8988T (cell line): ENCODE measurements around the gene PITPNM3.

Experiments
- DNase-seq: peaks from one replicate; pipeline ENCODE4 v3.0.0; 2011

Gene PITPNM3

GRCh38 chr17:6551356-6551755, 5.0 kb downstream of the PITPNM3 start:
- DNase-seq = no peak

DNA sequence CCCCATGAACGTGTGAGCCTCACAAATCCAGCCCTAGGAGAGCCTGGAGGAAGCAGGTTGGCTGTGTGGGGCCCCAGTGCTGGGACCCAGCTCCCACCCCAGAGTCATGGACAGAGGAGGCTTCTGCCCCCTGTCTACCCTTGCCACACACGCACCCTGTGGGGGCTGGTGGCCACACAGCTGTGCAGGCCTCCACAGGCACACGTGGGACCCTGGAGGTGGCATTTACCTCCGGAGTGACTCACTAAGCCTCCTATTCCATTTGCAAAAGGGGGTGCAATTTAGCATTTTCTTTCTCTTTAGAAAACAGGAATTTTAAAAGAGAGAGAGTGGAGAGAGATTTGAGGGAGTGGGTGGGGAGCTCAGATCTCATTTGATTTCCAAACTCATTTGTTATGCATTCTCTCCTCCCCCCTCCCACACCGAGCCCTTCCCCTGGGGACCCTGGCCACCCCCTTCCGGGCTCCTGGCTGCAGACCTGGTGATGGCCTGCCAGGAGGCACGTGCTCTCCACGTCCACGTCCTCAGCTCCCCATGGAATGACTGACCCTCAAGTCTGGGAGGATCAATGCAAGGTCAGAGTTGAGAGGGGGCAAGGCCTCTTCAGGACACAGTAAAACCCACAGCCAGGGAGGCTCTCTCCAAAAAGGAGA, 6.8 kb downstream of the PITPNM3 start:
- DNase-seq = no peak

- DNase-seq = no peak
Measured at GRCh38 chr17:6548578-6549330, 7.6 kb downstream of the PITPNM3 start.

GRCh38 chr17:6548034-6548433, 8.3 kb downstream of the PITPNM3 start:
- DNase-seq = no peak

GRCh38 chr17:6547336-6547735, 9.0 kb downstream of the PITPNM3 start:
- DNase-seq = no peak

- no peak for DNase-seq
Measured at GRCh38 chr17:6546069-6546718, 10.2 kb downstream of the PITPNM3 start.

DNA sequence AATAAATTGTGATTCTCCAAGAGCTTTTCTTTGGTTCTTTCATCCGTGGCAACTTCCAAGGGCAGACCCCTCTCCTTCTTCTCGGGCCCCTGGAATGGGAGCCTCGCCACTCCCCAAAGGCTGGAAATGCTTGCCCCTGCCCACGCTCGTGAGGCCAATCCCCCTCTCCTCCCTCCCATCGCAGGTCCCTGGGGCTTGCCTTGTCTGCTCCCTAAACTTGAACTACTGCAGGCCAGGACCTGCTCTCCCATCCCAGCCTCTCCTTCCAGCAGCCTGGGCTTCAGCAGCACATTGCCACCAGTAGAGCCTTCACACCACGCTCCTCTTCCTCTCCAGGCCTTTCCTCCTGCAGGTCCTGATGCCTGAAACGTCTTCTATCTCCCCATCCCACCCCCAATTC, 11.1 kb downstream of the PITPNM3 start:
- no peak for DNase-seq

GRCh38 chr17:6544011-6544370, 12.4 kb downstream of the PITPNM3 start:
- DNase-seq = no peak

- no peak for DNase-seq
Measured at GRCh38 chr17:6543079-6544010, 13.0 kb downstream of the PITPNM3 start.

DNA sequence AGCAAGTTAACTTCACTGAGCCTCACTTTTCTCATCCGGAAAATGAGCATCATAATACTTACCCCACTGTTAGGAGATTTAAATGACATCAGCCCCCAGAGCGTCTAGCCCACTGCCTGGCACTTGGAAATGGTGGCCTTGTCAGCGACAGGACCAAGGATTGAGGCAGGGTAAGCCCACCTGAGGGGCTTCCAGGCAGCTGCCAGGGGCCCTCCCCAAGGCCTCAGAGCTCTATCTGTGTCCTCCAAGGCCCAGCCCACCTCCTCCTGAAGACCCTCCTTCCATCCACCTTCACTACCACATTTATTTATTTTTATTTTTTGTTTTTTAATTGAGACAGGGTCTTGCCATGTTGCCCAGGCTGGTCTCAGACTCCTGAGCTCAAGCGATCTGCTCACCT, 13.8 kb downstream of the PITPNM3 start:
- no peak for DNase-seq

DNA sequence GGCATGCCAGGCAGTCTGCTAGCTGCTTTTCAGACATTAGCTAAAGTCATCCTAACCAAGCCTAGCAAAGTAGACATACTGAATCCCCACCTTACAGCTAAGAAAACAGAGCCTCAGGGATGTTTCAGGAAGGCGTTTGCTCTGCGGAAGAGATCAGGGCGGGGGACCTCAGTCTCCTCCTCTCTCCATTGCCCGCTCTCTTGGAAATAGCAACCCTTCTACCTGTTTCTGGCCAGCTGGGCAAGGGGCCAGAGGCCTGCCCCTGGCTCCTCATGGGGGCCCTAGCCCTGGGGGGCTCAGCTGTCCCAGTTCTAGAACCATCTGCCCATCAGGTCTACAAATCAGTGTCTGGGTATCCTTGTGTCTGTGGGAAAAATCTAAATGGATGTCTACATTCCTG, 14.5 kb downstream of the PITPNM3 start:
- no peak for DNase-seq

DNA sequence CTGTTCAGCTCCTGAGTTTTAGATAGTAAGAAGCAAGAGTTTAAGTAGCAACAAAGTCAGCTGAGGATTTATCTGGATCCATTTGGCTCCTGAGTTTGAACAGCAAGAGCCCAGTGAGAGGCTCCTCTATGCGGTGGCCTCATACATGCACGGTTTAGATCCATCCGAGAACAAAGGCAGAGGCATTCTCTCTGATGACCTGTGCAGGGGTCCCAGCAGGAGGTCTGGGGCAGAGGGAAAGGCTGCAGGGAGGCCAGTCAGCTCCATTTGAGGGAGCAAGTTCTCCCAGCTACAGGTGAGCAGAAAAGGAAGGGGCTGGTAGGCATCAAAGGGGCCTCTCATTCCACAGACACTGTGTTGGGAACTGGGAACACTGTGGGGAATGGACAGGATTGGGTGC, 16.5 kb downstream of the PITPNM3 start:
- DNase-seq = no peak

- DNase-seq = no peak
Measured at GRCh38 chr17:6536566-6537065, 19.7 kb downstream of the PITPNM3 start.

DNA sequence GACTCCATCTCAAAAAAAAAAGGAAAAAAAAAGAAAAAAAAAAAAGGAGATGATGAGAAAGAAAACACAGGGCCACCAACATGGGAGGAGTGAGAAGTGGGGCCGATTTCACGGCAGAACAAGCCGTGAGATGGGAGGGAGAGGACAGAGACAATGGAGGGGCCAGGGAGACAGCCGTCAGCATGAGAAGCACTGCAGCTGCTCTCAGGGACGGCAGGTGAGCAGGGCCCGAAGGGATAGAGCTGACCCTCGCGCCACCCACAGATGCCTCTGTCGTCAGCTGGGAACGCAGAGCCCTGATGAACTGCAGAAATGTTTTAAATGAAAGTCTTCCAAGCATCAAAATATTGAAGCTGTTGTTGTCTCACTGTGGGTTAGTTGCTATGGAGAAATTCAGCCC, 20.3 kb downstream of the PITPNM3 start:
- DNase-seq = no peak

GRCh38 chr17:6534846-6535514, 21.4 kb downstream of the PITPNM3 start:
- no peak for DNase-seq

GRCh38 chr17:6532441-6532885, 23.9 kb downstream of the PITPNM3 start:
- no peak for DNase-seq

DNA sequence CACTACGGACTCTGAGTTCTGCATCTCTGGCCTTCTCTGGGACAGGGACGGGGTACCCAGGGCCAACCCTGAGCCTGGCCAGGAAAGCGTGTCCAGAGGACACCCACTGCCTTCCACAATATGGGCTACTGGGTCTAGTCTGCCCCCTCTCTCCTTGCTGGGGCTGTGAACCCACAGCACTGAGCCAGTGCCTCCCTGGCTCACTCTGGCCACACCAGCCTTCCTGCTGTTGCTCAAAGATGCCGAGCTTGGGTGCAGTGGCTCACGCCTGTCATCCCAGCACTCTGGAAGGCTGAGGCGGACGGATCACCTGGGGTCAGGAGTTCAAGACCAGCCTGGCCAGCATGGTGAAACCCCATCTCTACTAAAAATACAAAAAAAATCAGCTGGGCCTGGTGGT, 24.8 kb downstream of the PITPNM3 start:
- no peak for DNase-seq

DNA sequence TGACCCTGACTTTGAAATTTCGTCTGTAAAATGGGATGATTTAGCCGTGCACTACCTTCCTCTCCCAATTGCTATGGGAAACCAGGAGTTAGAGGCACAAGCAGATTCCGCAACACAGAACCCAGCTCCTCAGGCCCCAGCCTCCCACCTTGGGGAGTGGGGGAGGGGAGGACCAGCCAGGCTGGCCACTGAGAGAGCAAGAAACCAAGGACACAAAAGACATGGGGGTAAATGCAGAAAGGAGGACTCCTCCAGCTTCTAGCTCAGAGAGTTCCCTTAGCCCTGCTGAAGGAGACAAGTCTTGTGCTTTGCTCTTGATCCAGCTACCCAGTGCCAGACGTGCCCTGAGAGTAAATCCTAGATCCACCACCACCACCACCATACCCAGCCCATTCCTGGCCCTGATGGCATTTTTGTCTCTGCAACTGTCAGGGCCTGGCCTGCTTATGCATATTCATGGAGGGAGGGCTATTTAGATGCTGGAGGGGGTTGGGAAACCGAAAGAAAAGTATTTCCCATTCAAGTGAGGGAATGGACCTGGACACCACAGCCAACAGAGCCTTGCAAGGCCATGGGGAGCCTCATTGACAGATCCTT, 25.9 kb downstream of the PITPNM3 start:
- DNase-seq = no peak

DNA sequence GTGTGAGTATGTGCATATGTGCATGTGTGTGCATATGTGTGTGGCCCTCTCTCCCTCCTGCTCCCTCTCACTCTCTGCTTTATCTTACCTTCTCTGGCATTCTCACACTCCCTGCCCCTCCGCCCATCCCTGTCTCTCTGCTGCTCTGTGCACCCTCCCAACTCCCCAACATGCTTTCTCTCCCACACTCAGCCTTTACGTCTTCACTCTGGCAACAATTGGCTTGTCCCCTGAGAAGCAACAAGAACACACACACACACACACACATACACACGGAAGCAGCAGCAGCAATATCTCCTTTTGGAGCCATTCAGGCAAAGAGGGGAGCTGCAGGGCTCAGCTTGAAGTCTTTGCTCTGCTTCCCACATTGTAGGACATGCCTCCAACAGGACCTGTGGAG, 27.8 kb downstream of the PITPNM3 start:
- DNase-seq = no peak

DNA sequence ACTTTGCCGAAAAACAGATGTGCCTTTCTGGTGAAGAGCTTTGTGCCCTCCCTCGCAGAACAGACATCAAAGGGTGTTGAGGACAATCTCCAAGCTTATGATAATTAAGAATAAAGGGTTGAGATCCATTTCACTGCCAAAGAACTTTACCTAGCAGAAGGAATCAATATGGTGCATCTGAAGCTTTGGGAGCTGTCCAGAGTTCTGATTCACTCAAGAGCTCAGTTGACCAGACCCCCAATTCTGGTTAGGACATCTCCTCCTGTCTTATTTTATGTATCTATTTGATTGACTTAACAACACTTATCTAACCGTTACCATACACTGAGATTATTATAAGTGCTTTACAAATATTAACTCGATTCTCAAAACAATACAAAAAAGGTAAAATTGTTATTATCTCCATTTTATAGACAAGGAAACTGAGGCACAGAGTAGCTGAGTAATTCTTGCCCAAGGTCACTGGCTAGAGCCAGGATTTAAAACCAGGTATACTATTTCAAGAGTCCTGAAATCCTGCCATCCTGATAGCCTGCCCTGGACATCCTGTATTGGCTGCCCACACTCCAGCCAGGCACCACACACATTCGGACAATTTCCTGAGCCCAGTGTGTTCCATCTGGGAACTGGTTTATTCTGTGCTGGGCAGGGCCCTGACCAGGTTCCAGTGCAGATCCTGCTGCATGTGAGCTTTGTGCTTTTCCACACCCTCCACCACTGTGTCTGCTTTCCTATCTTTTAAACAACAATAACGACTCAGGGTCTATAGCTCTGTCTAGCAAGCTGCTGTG, 29.8 kb downstream of the PITPNM3 start:
- no peak for DNase-seq

DNA sequence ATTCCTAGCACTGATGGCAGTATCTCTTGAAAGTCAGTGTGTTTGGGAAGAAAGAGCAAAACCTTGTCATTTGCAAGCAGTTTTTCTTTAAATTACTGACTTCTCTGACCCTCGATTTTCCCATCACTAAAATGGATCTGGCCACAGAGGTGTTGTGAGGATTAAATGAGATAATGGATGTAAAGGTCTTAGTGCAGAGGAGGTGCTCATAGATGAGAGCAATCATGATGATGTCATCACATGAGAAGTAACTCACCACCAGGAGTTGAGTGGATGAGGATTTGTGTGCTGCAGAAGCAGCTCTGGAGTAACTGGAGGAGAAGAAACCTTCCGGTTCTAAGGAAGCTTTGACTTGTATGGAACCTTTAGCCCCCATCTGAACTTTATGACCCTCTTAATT, 30.6 kb downstream of the PITPNM3 start:
- no peak for DNase-seq
